ENCODE results near the gene MGAT3.

DNA sequence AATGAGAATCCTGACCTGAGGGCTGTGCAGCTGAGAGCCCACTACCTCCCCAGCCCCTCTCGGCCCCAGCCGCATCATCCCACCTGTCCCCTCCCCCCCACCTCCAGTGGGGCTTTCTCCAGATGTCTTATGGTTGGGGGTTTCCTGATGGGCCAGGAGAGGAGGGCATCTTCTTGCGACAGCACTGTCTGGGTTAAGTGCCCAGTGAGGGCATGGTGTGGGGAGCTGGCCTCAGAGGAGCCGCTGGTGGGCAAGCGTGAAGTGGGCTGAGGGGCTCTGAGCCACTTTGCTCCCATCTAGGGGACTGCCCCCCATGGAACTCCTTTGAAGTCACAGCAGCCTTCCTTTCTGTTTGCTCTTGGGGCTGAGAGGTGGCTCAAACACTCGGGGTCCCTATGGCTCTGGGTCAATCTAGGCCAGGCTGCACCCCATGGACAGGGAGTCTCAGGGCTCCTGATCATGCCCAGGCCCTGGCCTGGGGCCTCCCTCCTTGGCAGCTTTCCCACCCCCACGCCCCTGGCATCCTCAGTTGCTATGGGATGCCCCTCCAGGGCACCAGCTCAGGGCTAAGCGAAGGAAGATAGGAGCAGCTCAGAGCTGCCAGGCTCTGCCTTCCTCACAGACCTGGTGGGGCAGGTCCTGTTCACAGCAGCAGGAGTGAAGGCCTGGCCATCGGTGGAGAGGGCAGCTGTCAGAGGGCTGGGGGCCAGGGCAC, 34.3 kb downstream of the MGAT3 start:
- TF ChIP-seq, protein P1, sequence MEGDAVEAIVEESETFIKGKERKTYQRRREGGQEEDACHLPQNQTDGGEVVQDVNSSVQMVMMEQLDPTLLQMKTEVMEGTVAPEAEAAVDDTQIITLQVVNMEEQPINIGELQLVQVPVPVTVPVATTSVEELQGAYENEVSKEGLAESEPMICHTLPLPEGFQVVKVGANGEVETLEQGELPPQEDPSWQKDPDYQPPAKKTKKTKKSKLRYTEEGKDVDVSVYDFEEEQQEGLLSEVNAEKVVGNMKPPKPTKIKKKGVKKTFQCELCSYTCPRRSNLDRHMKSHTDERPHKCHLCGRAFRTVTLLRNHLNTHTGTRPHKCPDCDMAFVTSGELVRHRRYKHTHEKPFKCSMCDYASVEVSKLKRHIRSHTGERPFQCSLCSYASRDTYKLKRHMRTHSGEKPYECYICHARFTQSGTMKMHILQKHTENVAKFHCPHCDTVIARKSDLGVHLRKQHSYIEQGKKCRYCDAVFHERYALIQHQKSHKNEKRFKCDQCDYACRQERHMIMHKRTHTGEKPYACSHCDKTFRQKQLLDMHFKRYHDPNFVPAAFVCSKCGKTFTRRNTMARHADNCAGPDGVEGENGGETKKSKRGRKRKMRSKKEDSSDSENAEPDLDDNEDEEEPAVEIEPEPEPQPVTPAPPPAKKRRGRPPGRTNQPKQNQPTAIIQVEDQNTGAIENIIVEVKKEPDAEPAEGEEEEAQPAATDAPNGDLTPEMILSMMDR (conservative IDR thresholded peaks at IDR 0.05 in 1 of 2, IDR thresholded peaks at IDR 0.05 in 1 of 2; ENCODE audit: extremely low read depth in 1 of 2, insufficient read depth in 1 of 2, low read depth in 1 of 2, low read length in 2 of 2), result no peak
- no peak for TF ChIP-seq EZH2 (IDR thresholded peaks at IDR 0.05; ENCODE audit: borderline replicate concordance, low read length)

Measured in mammary epithelial cell (primary cell).